ENCODE results near the gene ZSWIM5.
"Not testable (repeated sequence)": the region's sequence is repeated elsewhere in the genome, so short reads cannot be mapped to it uniquely, and the experiment has no call there.

Gene ZSWIM5

GRCh38 chr1:45205011-45205909, 1.1 kb downstream of the ZSWIM5 start:
- no peaks in the 10 kb centered on the region for H3K9me3 ChIP-seq (ENCODE audit: control insufficient read depth in 5 of 5, low read length in 5 of 5)
- peak overlapping the region in 3 of 5 donors; percentile 12 to 39 (median 17) for H3K9ac ChIP-seq (ENCODE audit: low read length in 5 of 5)
- no peaks in the 10 kb centered on the region for H3K36me3 ChIP-seq (ENCODE audit: control insufficient read depth in 5 of 5, insufficient read depth in 5 of 5, low read length in 5 of 5)
- H3K27me3 ChIP-seq (ENCODE audit: control insufficient read depth in 5 of 5, insufficient read depth in 4 of 5, low read length in 5 of 5), result peaks cover 0 to 5% (median 3%) of the 10 kb centered on the region in 5 donors
- H3K27ac ChIP-seq (ENCODE audit: low read depth, low read length), result no peak overlapping the region
- H3K4me1 ChIP-seq (ENCODE audit: control insufficient read depth in 5 of 5, insufficient read depth in 5 of 5, low read length in 5 of 5), result peaks cover 2 to 19% (median 13%) of the 10 kb centered on the region in 5 donors
- H3K4me3 ChIP-seq (ENCODE audit: low read depth in 1 of 5, low read length in 5 of 5), result peak overlapping the region; percentile 50 to 90 (median 77)

- peaks cover 0 to 8% (median 5%) of the 10 kb centered on the region in 5 donors for H3K9me3 ChIP-seq (ENCODE audit: control insufficient read depth in 5 of 5, low read length in 5 of 5)
Measured at GRCh38 chr1:45200906-45201500, 5.4 kb downstream of the ZSWIM5 start.

GRCh38 chr1:45200435-45200834, 6.0 kb downstream of the ZSWIM5 start:
- no peaks in the 10 kb centered on the region for H3K27me3 ChIP-seq (ENCODE audit: control insufficient read depth in 5 of 5, insufficient read depth in 4 of 5, low read length in 5 of 5)
- no peak overlapping the region for H3K27ac ChIP-seq (ENCODE audit: low read depth, low read length)
- peaks cover 0 to 7% (median 6%) of the 10 kb centered on the region in 5 donors for H3K4me1 ChIP-seq (ENCODE audit: control insufficient read depth in 5 of 5, insufficient read depth in 5 of 5, low read length in 5 of 5)

More at GRCh38 chr1:45200906-45201500, 5.4 kb downstream of the ZSWIM5 start:
- Histone ChIP-seq H3K4me3 (ENCODE audit: low read depth in 1 of 5, low read length in 5 of 5) (no peak overlapping the region), H3K27me3 (ENCODE audit: control insufficient read depth in 5 of 5, insufficient read depth in 4 of 5, low read length in 5 of 5) (no peaks in the 10 kb centered on the region), H3K27ac (ENCODE audit: low read depth, low read length) (no peak overlapping the region), H3K4me1 (ENCODE audit: control insufficient read depth in 5 of 5, insufficient read depth in 5 of 5, low read length in 5 of 5) (peaks cover 0 to 10% (median 7%) of the 10 kb centered on the region in 5 donors), H3K36me3 (ENCODE audit: control insufficient read depth in 5 of 5, insufficient read depth in 5 of 5, low read length in 5 of 5) (no peaks in the 10 kb centered on the region), H3K9ac (ENCODE audit: low read length in 5 of 5) (no peak overlapping the region)

GRCh38 chr1:45198185-45198584, 8.2 kb downstream of the ZSWIM5 start:
- peaks cover 0 to 8% (median 5%) of the 10 kb centered on the region in 5 donors for H3K9me3 ChIP-seq (ENCODE audit: control insufficient read depth in 5 of 5, low read length in 5 of 5)
- no peak overlapping the region for H3K27ac ChIP-seq (ENCODE audit: low read depth, low read length)
- no peaks in the 10 kb centered on the region for H3K4me1 ChIP-seq (ENCODE audit: control insufficient read depth in 5 of 5, insufficient read depth in 5 of 5, low read length in 5 of 5)
- no peak overlapping the region for H3K9ac ChIP-seq (ENCODE audit: low read length in 5 of 5)
- H3K27me3 ChIP-seq (ENCODE audit: control insufficient read depth in 5 of 5, insufficient read depth in 4 of 5, low read length in 5 of 5), result no peaks in the 10 kb centered on the region
- H3K36me3 ChIP-seq (ENCODE audit: control insufficient read depth in 5 of 5, insufficient read depth in 5 of 5, low read length in 5 of 5), result no peaks in the 10 kb centered on the region
- no peak overlapping the region for H3K4me3 ChIP-seq (ENCODE audit: low read depth in 1 of 5, low read length in 5 of 5)

More at GRCh38 chr1:45200435-45200834, 6.0 kb downstream of the ZSWIM5 start:
- Histone ChIP-seq H3K4me3 (ENCODE audit: low read depth in 1 of 5, low read length in 5 of 5) (no peak overlapping the region), H3K9me3 (ENCODE audit: control insufficient read depth in 5 of 5, low read length in 5 of 5) (peaks cover 0 to 8% (median 5%) of the 10 kb centered on the region in 5 donors), H3K36me3 (ENCODE audit: control insufficient read depth in 5 of 5, insufficient read depth in 5 of 5, low read length in 5 of 5) (no peaks in the 10 kb centered on the region), H3K9ac (ENCODE audit: low read length in 5 of 5) (no peak overlapping the region)

- Histone ChIP-seq H3K27ac (ENCODE audit: low read depth, low read length) (no peak overlapping the region), H3K9ac (ENCODE audit: low read length in 5 of 5) (no peak overlapping the region), H3K4me1 (ENCODE audit: control insufficient read depth in 5 of 5, insufficient read depth in 5 of 5, low read length in 5 of 5) (no peaks in the 10 kb centered on the region), H3K36me3 (ENCODE audit: control insufficient read depth in 5 of 5, insufficient read depth in 5 of 5, low read length in 5 of 5) (no peaks in the 10 kb centered on the region), H3K9me3 (ENCODE audit: control insufficient read depth in 5 of 5, low read length in 5 of 5) (peaks cover 0 to 8% (median 5%) of the 10 kb centered on the region in 5 donors), H3K27me3 (ENCODE audit: control insufficient read depth in 5 of 5, insufficient read depth in 4 of 5, low read length in 5 of 5) (no peaks in the 10 kb centered on the region), H3K4me3 (ENCODE audit: low read depth in 1 of 5, low read length in 5 of 5) (no peak overlapping the region)
Measured at GRCh38 chr1:45196863-45197262, 9.5 kb downstream of the ZSWIM5 start.

GRCh38 chr1:45191418-45191783, 15.0 kb downstream of the ZSWIM5 start:
- Histone ChIP-seq H3K9ac (ENCODE audit: low read length in 5 of 5) (no peak overlapping the region), H3K36me3 (ENCODE audit: control insufficient read depth in 5 of 5, insufficient read depth in 5 of 5, low read length in 5 of 5) (no peaks in the 10 kb centered on the region), H3K9me3 (ENCODE audit: control insufficient read depth in 5 of 5, low read length in 5 of 5) (no peaks in the 10 kb centered on the region), H3K27me3 (ENCODE audit: control insufficient read depth in 5 of 5, insufficient read depth in 4 of 5, low read length in 5 of 5) (no peaks in the 10 kb centered on the region), H3K4me3 (ENCODE audit: low read depth in 1 of 5, low read length in 5 of 5) (no peak overlapping the region), H3K4me1 (ENCODE audit: control insufficient read depth in 5 of 5, insufficient read depth in 5 of 5, low read length in 5 of 5) (no peaks in the 10 kb centered on the region), H3K27ac (ENCODE audit: low read depth, low read length) (no peak overlapping the region)

- Histone ChIP-seq H3K27me3 (ENCODE audit: control insufficient read depth in 5 of 5, insufficient read depth in 4 of 5, low read length in 5 of 5) (no peaks in the 10 kb centered on the region), H3K4me1 (ENCODE audit: control insufficient read depth in 5 of 5, insufficient read depth in 5 of 5, low read length in 5 of 5) (no peaks in the 10 kb centered on the region), H3K9ac (ENCODE audit: low read length in 5 of 5) (no peak overlapping the region), H3K4me3 (ENCODE audit: low read depth in 1 of 5, low read length in 5 of 5) (no peak overlapping the region), H3K36me3 (ENCODE audit: control insufficient read depth in 5 of 5, insufficient read depth in 5 of 5, low read length in 5 of 5) (no peaks in the 10 kb centered on the region), H3K27ac (ENCODE audit: low read depth, low read length) (no peak overlapping the region), H3K9me3 (ENCODE audit: control insufficient read depth in 5 of 5, low read length in 5 of 5) (no peaks in the 10 kb centered on the region)
Measured at GRCh38 chr1:45187725-45188124, 18.7 kb downstream of the ZSWIM5 start.

- H3K9ac ChIP-seq (ENCODE audit: low read length in 5 of 5); H3K4me3 ChIP-seq (ENCODE audit: low read depth in 1 of 5, low read length in 5 of 5); H3K27ac ChIP-seq (ENCODE audit: low read depth, low read length); H3K27me3 ChIP-seq (ENCODE audit: control insufficient read depth in 5 of 5, insufficient read depth in 4 of 5, low read length in 5 of 5); H3K4me1 ChIP-seq (ENCODE audit: control insufficient read depth in 5 of 5, insufficient read depth in 5 of 5, low read length in 5 of 5); H3K36me3 ChIP-seq (ENCODE audit: control insufficient read depth in 5 of 5, insufficient read depth in 5 of 5, low read length in 5 of 5): not testable (repeated sequence)
- H3K9me3 ChIP-seq (ENCODE audit: control insufficient read depth in 5 of 5, low read length in 5 of 5), result peaks cover 0 to 10% (median 2%) of the 10 kb centered on the region in 5 donors
Measured at GRCh38 chr1:45179918-45180519, 26.4 kb downstream of the ZSWIM5 start.

GRCh38 chr1:45177452-45177851, 29.0 kb downstream of the ZSWIM5 start:
- Histone ChIP-seq H3K27ac (ENCODE audit: low read depth, low read length) (no peak overlapping the region), H3K4me1 (ENCODE audit: control insufficient read depth in 5 of 5, insufficient read depth in 5 of 5, low read length in 5 of 5) (no peaks in the 10 kb centered on the region), H3K27me3 (ENCODE audit: control insufficient read depth in 5 of 5, insufficient read depth in 4 of 5, low read length in 5 of 5) (no peaks in the 10 kb centered on the region), H3K4me3 (ENCODE audit: low read depth in 1 of 5, low read length in 5 of 5) (no peak overlapping the region), H3K9me3 (ENCODE audit: control insufficient read depth in 5 of 5, low read length in 5 of 5) (peaks cover 0 to 10% (median 2%) of the 10 kb centered on the region in 5 donors), H3K36me3 (ENCODE audit: control insufficient read depth in 5 of 5, insufficient read depth in 5 of 5, low read length in 5 of 5) (no peaks in the 10 kb centered on the region), H3K9ac (ENCODE audit: low read length in 5 of 5) (no peak overlapping the region)

- H3K36me3 ChIP-seq (ENCODE audit: control insufficient read depth in 5 of 5, insufficient read depth in 5 of 5, low read length in 5 of 5), result no peaks in the 10 kb centered on the region
- H3K27ac ChIP-seq (ENCODE audit: low read depth, low read length), result no peak overlapping the region
- H3K9ac ChIP-seq (ENCODE audit: low read length in 5 of 5), result no peak overlapping the region
- no peaks in the 10 kb centered on the region for H3K9me3 ChIP-seq (ENCODE audit: control insufficient read depth in 5 of 5, low read length in 5 of 5)
- no peak overlapping the region for H3K4me3 ChIP-seq (ENCODE audit: low read depth in 1 of 5, low read length in 5 of 5)
- H3K4me1 ChIP-seq (ENCODE audit: control insufficient read depth in 5 of 5, insufficient read depth in 5 of 5, low read length in 5 of 5), result no peaks in the 10 kb centered on the region
- H3K27me3 ChIP-seq (ENCODE audit: control insufficient read depth in 5 of 5, insufficient read depth in 4 of 5, low read length in 5 of 5), result no peaks in the 10 kb centered on the region
Measured at GRCh38 chr1:45172764-45173163, 33.6 kb downstream of the ZSWIM5 start.
